Skeletal muscle satellite cell (primary cell): Measurements from ENCODE around the gene PLCB4.
A peak's percentile ranks its signal among the peaks of the same experiment; 100 is the strongest.

Source experiments
- H3K27me3 ChIP-seq: 2 replicates; pipeline ENCODE4 v1.7.0; 2013; ENCODE audit warnings: low read length; ENCODE audit not compliant: control insufficient read depth, insufficient read depth
- H3K36me3 ChIP-seq: 2 replicates; pipeline ENCODE4 v1.7.0; 2013; ENCODE audit warnings: mild to moderate bottlenecking, control low read depth, low read length; ENCODE audit not compliant: insufficient read depth
- H3K4me1 ChIP-seq: 2 replicates; pipeline ENCODE4 v1.7.0; 2013; ENCODE audit warnings: low read length; ENCODE audit not compliant: control insufficient read depth, insufficient read depth
- H3K4me2 ChIP-seq: 2 replicates; pipeline ENCODE4 v1.7.0; 2013; ENCODE audit warnings: mild to moderate bottlenecking, low read length
- H3K4me3 ChIP-seq: 2 replicates; pipeline ENCODE4 v1.7.0; 2013; ENCODE audit warnings: low read length
- H3K9ac ChIP-seq: 2 replicates; pipeline ENCODE4 v1.7.0; 2013; ENCODE audit warnings: mild to moderate bottlenecking, low read depth, low read length, moderate library complexity
- H3K9me3 ChIP-seq: replicated peaks from 2 replicates; pipeline ENCODE4 v1.7.0; 2013; ENCODE audit warnings: mild to moderate bottlenecking, control low read depth, low read length

Gene PLCB4

GRCh38 chr20:9338101-9338500, 269.2 kb downstream of the PLCB4 start:
- H3K4me3 ChIP-seq = no peak overlapping the region
- no peaks in the 10 kb centered on the region for H3K36me3 ChIP-seq
- no peak overlapping the region for H3K9ac ChIP-seq
- no peak overlapping the region for H3K4me2 ChIP-seq
- H3K9me3 ChIP-seq = no peaks in the 10 kb centered on the region
- H3K4me1 ChIP-seq = no peaks in the 10 kb centered on the region
- no peaks in the 10 kb centered on the region for H3K27me3 ChIP-seq

GRCh38 chr20:9339708-9340107, 270.8 kb downstream of the PLCB4 start:
- no peak overlapping the region for H3K9ac ChIP-seq
- no peak overlapping the region for H3K4me3 ChIP-seq
- H3K4me2 ChIP-seq = no peak overlapping the region
- no peaks in the 10 kb centered on the region for H3K27me3 ChIP-seq
- no peaks in the 10 kb centered on the region for H3K36me3 ChIP-seq
- H3K4me1 ChIP-seq = peaks cover 10% of the 10 kb centered on the region
- H3K9me3 ChIP-seq = no peaks in the 10 kb centered on the region

- no peak overlapping the region for H3K4me2 ChIP-seq
- H3K9me3 ChIP-seq = no peaks in the 10 kb centered on the region
- H3K27me3 ChIP-seq = no peaks in the 10 kb centered on the region
- H3K9ac ChIP-seq = no peak overlapping the region
- H3K4me3 ChIP-seq = no peak overlapping the region
- H3K4me1 ChIP-seq = peaks cover 11% of the 10 kb centered on the region
- no peaks in the 10 kb centered on the region for H3K36me3 ChIP-seq
These were observed 273.8 kb downstream of the PLCB4 start for GRCh38 chr20:9342651-9343050.

GRCh38 chr20:9344083-9344920, 275.4 kb downstream of the PLCB4 start:
- H3K9ac ChIP-seq = no peak overlapping the region
- H3K4me3 ChIP-seq = no peak overlapping the region
- H3K4me1 ChIP-seq = peaks cover 11% of the 10 kb centered on the region
- no peaks in the 10 kb centered on the region for H3K9me3 ChIP-seq
- H3K27me3 ChIP-seq = no peaks in the 10 kb centered on the region
- no peaks in the 10 kb centered on the region for H3K36me3 ChIP-seq
- H3K4me2 ChIP-seq = peak overlapping the region; percentile 1

GRCh38 chr20:9348316-9348715, 279.4 kb downstream of the PLCB4 start:
- no peaks in the 10 kb centered on the region for H3K36me3 ChIP-seq
- H3K9ac ChIP-seq = no peak overlapping the region
- no peak overlapping the region for H3K4me3 ChIP-seq
- H3K4me1 ChIP-seq = peaks cover 11% of the 10 kb centered on the region
- H3K4me2 ChIP-seq = no peak overlapping the region
- no peaks in the 10 kb centered on the region for H3K9me3 ChIP-seq
- H3K27me3 ChIP-seq = no peaks in the 10 kb centered on the region

- H3K9ac ChIP-seq = no peak overlapping the region
- H3K9me3 ChIP-seq = no peaks in the 10 kb centered on the region
- H3K27me3 ChIP-seq = no peaks in the 10 kb centered on the region
- peaks cover 10% of the 10 kb centered on the region for H3K4me1 ChIP-seq
- no peak overlapping the region for H3K4me2 ChIP-seq
- H3K36me3 ChIP-seq = no peaks in the 10 kb centered on the region
- no peak overlapping the region for H3K4me3 ChIP-seq
These were observed 279.9 kb downstream of the PLCB4 start for GRCh38 chr20:9348747-9349146.

GRCh38 chr20:9349249-9349648, 280.4 kb downstream of the PLCB4 start:
- no peak overlapping the region for H3K4me2 ChIP-seq
- peaks cover 5% of the 10 kb centered on the region for H3K4me1 ChIP-seq
- H3K36me3 ChIP-seq = no peaks in the 10 kb centered on the region
- no peaks in the 10 kb centered on the region for H3K27me3 ChIP-seq
- H3K9ac ChIP-seq = no peak overlapping the region
- no peak overlapping the region for H3K4me3 ChIP-seq
- no peaks in the 10 kb centered on the region for H3K9me3 ChIP-seq

- Histone ChIP-seq H3K9ac (no peak overlapping the region), H3K9me3 (no peaks in the 10 kb centered on the region), H3K4me3 (no peak overlapping the region), H3K27me3 (no peaks in the 10 kb centered on the region), H3K4me2 (no peak overlapping the region), H3K36me3 (no peaks in the 10 kb centered on the region), H3K4me1 (no peaks in the 10 kb centered on the region)
These were observed 283.9 kb downstream of the PLCB4 start for GRCh38 chr20:9352739-9353138.

- no peaks in the 10 kb centered on the region for H3K4me1 ChIP-seq
- H3K4me3 ChIP-seq = no peak overlapping the region
These were observed 284.5 kb downstream of the PLCB4 start for GRCh38 chr20:9353180-9353915.

GRCh38 chr20:9353916-9354276, 285.0 kb downstream of the PLCB4 start:
- no peak overlapping the region for H3K4me2 ChIP-seq
- no peaks in the 10 kb centered on the region for H3K27me3 ChIP-seq
- no peak overlapping the region for H3K9ac ChIP-seq
- H3K4me3 ChIP-seq = no peak overlapping the region
- H3K9me3 ChIP-seq = no peaks in the 10 kb centered on the region
- no peaks in the 10 kb centered on the region for H3K4me1 ChIP-seq
- no peaks in the 10 kb centered on the region for H3K36me3 ChIP-seq

More at GRCh38 chr20:9353180-9353915, 284.5 kb downstream of the PLCB4 start:
- no peaks in the 10 kb centered on the region for H3K27me3 ChIP-seq
- no peaks in the 10 kb centered on the region for H3K36me3 ChIP-seq
- no peak overlapping the region for H3K9ac ChIP-seq
- no peak overlapping the region for H3K4me2 ChIP-seq
- no peaks in the 10 kb centered on the region for H3K9me3 ChIP-seq

- H3K27me3 ChIP-seq = no peaks in the 10 kb centered on the region
- H3K4me1 ChIP-seq = peaks cover 5% of the 10 kb centered on the region
- no peak overlapping the region for H3K4me2 ChIP-seq
- no peaks in the 10 kb centered on the region for H3K9me3 ChIP-seq
- H3K9ac ChIP-seq = no peak overlapping the region
- H3K36me3 ChIP-seq = no peaks in the 10 kb centered on the region
- no peak overlapping the region for H3K4me3 ChIP-seq
These were observed 285.7 kb downstream of the PLCB4 start for GRCh38 chr20:9354579-9354978.
